ENCODE data around the gene NABP1. TPM values are rescaled to one million over a fixed set of nuclear protein-coding genes. Genes with fewer than 3 reads are reported as not detected.

NABP1 gene
- polyA plus RNA-seq, 1 of the 3 experiments (the other 2 are of a cell fraction) = 19.1 TPM

DNA sequence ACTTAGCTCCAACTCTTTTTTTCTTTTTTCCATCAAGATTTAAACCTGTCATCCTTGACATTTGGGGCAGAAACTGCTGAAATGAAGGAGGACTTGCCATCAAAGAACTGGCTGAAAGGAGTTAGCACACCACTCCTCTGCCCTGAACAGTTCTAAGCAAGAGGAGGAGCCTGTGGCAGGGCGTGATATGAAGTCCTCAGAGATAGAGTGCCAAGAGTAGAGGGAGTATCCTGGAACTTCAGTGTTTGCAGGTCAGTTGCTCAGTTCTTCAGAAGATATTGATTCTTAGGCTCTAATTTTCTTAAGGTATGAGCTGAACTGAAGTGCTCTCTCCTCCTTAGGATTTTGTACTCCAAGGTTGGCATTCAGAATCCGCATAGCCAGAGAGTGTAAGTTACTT is 15.2 kb downstream of the NABP1 start:
- no peaks in the 10 kb centered on the region for H4K20me1 ChIP-seq (ENCODE audit: insufficient read depth)
- H3K9me3 ChIP-seq = no peaks in the 10 kb centered on the region
- 94% methylated on average over 2 of the region's 2 CpGs for WGBS (ENCODE audit: low lambda C conversion rate)
- H3K27ac ChIP-seq (ENCODE audit: low read depth in 2 of 2, low read length in 1 of 2) = no peak overlapping the region; a peak in 1 of 4 replicates
- no peak overlapping the region for H2AFZ ChIP-seq (ENCODE audit: low read depth)
- peaks cover 4 to 18% of the 10 kb centered on the region in 2 experiments; a peak in 3 of 4 replicates for H3K4me1 ChIP-seq (ENCODE audit: control insufficient read depth in 1 of 2, insufficient read depth in 2 of 2, low read depth in 1 of 2, low read length in 1 of 2)
- no peak for DNase-seq
- H3F3A ChIP-seq (replicated peaks; ENCODE audit: insufficient read depth) = peaks cover 32% of the 10 kb centered on the region
- H3K4me3 ChIP-seq (ENCODE audit: low read depth in 2 of 2, low read length in 1 of 2) = no peak overlapping the region
- CTCF ChIA-PET = no interaction called here
- POLR2A ChIA-PET = no interaction called here
- no peaks in the 10 kb centered on the region for H3K9me2 ChIP-seq
- H3K27me3 ChIP-seq (ENCODE audit: insufficient read depth) = no peaks in the 10 kb centered on the region
- TF ChIP-seq RFX5 (IDR thresholded peaks at IDR 0.05; ENCODE audit: low read length) (no peak), RAD21 (IDR thresholded peaks at IDR 0.05; ENCODE audit: low read length) (no peak), FOSL2 (IDR thresholded peaks at IDR 0.05; ENCODE audit: borderline replicate concordance, low read depth) (no peak), TAF1 (IDR thresholded peaks at IDR 0.05; ENCODE audit: borderline replicate concordance, low read depth, low read length) (no peak), FOXJ3 (CRISPR knock-in tag; IDR thresholded peaks at IDR 0.05) (no peak)
- TF ChIP-seq, protein P1, sequence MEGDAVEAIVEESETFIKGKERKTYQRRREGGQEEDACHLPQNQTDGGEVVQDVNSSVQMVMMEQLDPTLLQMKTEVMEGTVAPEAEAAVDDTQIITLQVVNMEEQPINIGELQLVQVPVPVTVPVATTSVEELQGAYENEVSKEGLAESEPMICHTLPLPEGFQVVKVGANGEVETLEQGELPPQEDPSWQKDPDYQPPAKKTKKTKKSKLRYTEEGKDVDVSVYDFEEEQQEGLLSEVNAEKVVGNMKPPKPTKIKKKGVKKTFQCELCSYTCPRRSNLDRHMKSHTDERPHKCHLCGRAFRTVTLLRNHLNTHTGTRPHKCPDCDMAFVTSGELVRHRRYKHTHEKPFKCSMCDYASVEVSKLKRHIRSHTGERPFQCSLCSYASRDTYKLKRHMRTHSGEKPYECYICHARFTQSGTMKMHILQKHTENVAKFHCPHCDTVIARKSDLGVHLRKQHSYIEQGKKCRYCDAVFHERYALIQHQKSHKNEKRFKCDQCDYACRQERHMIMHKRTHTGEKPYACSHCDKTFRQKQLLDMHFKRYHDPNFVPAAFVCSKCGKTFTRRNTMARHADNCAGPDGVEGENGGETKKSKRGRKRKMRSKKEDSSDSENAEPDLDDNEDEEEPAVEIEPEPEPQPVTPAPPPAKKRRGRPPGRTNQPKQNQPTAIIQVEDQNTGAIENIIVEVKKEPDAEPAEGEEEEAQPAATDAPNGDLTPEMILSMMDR (IDR thresholded peaks at IDR 0.05) = no peak
- TF ChIP-seq, protein P2, sequence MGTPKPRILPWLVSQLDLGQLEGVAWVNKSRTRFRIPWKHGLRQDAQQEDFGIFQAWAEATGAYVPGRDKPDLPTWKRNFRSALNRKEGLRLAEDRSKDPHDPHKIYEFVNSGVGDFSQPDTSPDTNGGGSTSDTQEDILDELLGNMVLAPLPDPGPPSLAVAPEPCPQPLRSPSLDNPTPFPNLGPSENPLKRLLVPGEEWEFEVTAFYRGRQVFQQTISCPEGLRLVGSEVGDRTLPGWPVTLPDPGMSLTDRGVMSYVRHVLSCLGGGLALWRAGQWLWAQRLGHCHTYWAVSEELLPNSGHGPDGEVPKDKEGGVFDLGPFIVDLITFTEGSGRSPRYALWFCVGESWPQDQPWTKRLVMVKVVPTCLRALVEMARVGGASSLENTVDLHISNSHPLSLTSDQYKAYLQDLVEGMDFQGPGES (IDR thresholded peaks at IDR 0.05; ENCODE audit: low read depth, low read length) = no peak
- TF ChIP-seq, protein P3, sequence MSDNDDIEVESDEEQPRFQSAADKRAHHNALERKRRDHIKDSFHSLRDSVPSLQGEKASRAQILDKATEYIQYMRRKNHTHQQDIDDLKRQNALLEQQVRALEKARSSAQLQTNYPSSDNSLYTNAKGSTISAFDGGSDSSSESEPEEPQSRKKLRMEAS (IDR thresholded peaks at IDR 0.05; ENCODE audit: low read depth) = no peak
- H3K4me2 ChIP-seq = no peak overlapping the region
- H3K36me3 ChIP-seq (replicated peaks in 1 of 2; ENCODE audit: control insufficient read depth in 1 of 2, insufficient read depth in 2 of 2, low read length in 1 of 2) = peaks cover 3 to 7% of the 10 kb centered on the region in 2 experiments
- H3K79me2 ChIP-seq (ENCODE audit: insufficient read depth) = no peaks in the 10 kb centered on the region
- no peak overlapping the region for H3K9ac ChIP-seq

DNA sequence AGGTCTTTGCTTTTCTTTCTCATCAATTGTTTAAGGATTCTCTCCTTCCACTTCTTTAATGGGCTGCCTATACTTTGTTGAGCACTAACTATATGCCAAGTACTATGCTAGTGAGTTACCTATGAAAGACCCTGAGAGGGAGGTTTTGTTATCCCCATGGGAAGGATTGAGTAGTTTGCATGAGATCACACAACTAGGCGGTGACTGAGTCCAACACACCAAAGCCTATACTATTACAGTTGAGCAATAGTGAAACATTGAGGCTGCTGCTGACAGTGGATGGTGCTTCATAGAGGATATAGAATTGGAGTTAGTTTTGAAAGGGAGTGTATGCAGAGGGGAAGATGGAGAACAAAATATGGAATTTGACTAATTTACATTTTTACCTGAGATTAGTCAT is 15.8 kb downstream of the NABP1 start:
- Histone ChIP-seq H3K4me2 (no peak overlapping the region), H3K36me3 (replicated peaks in 1 of 2; ENCODE audit: control insufficient read depth in 1 of 2, insufficient read depth in 2 of 2, low read length in 1 of 2) (peaks cover 0 to 4% of the 10 kb centered on the region in 2 experiments), H2AFZ (ENCODE audit: low read depth) (no peak overlapping the region), H3K9ac (no peak overlapping the region), H3K4me1 (ENCODE audit: control insufficient read depth in 1 of 2, insufficient read depth in 2 of 2, low read depth in 1 of 2, low read length in 1 of 2) (peaks cover 4 to 12% of the 10 kb centered on the region in 2 experiments; a peak in 3 of 4 replicates), H3K27me3 (ENCODE audit: insufficient read depth) (no peaks in the 10 kb centered on the region), H3K9me2 (no peaks in the 10 kb centered on the region), H3K27ac (ENCODE audit: low read depth in 2 of 2, low read length in 1 of 2) (no peak overlapping the region), H3K4me3 (ENCODE audit: low read depth in 2 of 2, low read length in 1 of 2) (no peak overlapping the region), H4K20me1 (ENCODE audit: insufficient read depth) (no peaks in the 10 kb centered on the region), H3K79me2 (ENCODE audit: insufficient read depth) (no peaks in the 10 kb centered on the region), H3K9me3 (no peaks in the 10 kb centered on the region), H3F3A (replicated peaks; ENCODE audit: insufficient read depth) (peaks cover 30% of the 10 kb centered on the region)
- no peak for DNase-seq
- 96% methylated on average over 1 of the region's 1 CpG for WGBS (ENCODE audit: low lambda C conversion rate)
- CTCF ChIA-PET = no interaction called here
- TF ChIP-seq MXI1 (IDR thresholded peaks at IDR 0.05; ENCODE audit: low read depth, low read length) (no peak), FOXM1 (IDR thresholded peaks at IDR 0.05; ENCODE audit: low read depth) (no peak), SMC3 (IDR thresholded peaks at IDR 0.05; ENCODE audit: low read depth, low read length) (no peak), RFX5 (IDR thresholded peaks at IDR 0.05; ENCODE audit: low read length) (no peak), POLR2AphosphoS5 (IDR thresholded peaks at IDR 0.05; ENCODE audit: low read depth, low read length) (no peak), RXRA (IDR thresholded peaks at IDR 0.05; ENCODE audit: borderline replicate concordance, low read depth) (no peak), TEAD4 (IDR thresholded peaks at IDR 0.05; ENCODE audit: borderline replicate concordance, insufficient read depth) (no peak), TAF1 (IDR thresholded peaks at IDR 0.05; ENCODE audit: borderline replicate concordance, low read depth, low read length) (no peak), GABPA (IDR thresholded peaks at IDR 0.05; ENCODE audit: low read depth) (no peak), TCF12 (IDR thresholded peaks at IDR 0.05) (no peak), ELF1 (IDR thresholded peaks at IDR 0.05) (no peak), MEF2A (IDR thresholded peaks at IDR 0.05; ENCODE audit: borderline replicate concordance, low read depth) (no peak), EZH2phosphoT487 (IDR thresholded peaks at IDR 0.05; ENCODE audit: borderline replicate concordance, low read depth) (no peak)
- TF ChIP-seq, protein P4, sequence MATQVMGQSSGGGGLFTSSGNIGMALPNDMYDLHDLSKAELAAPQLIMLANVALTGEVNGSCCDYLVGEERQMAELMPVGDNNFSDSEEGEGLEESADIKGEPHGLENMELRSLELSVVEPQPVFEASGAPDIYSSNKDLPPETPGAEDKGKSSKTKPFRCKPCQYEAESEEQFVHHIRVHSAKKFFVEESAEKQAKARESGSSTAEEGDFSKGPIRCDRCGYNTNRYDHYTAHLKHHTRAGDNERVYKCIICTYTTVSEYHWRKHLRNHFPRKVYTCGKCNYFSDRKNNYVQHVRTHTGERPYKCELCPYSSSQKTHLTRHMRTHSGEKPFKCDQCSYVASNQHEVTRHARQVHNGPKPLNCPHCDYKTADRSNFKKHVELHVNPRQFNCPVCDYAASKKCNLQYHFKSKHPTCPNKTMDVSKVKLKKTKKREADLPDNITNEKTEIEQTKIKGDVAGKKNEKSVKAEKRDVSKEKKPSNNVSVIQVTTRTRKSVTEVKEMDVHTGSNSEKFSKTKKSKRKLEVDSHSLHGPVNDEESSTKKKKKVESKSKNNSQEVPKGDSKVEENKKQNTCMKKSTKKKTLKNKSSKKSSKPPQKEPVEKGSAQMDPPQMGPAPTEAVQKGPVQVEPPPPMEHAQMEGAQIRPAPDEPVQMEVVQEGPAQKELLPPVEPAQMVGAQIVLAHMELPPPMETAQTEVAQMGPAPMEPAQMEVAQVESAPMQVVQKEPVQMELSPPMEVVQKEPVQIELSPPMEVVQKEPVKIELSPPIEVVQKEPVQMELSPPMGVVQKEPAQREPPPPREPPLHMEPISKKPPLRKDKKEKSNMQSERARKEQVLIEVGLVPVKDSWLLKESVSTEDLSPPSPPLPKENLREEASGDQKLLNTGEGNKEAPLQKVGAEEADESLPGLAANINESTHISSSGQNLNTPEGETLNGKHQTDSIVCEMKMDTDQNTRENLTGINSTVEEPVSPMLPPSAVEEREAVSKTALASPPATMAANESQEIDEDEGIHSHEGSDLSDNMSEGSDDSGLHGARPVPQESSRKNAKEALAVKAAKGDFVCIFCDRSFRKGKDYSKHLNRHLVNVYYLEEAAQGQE (IDR thresholded peaks at IDR 0.05; ENCODE audit: low read depth, low read length) = no peak
- TF ChIP-seq, protein P3 (IDR thresholded peaks at IDR 0.05; ENCODE audit: low read depth) = no peak
- POLR2A ChIA-PET = no interaction called here
